Stimulated activated CD4-positive, alpha-beta T cell treated with anti-CD3 and anti-CD28 coated beads, TNF-alpha, amount 100 ng/mL, for 1 hour (primary cell): Measurements from ENCODE around the gene GPX5.

Experiments used
- DNase-seq, 3 donors: peaks; one replicate each; pipeline ENCODE4 v3.0.0-alpha.2; 2020; ENCODE audit warnings: low read depth in 3 of 3, low spot score in 1 of 3

GPX5 gene

DNA sequence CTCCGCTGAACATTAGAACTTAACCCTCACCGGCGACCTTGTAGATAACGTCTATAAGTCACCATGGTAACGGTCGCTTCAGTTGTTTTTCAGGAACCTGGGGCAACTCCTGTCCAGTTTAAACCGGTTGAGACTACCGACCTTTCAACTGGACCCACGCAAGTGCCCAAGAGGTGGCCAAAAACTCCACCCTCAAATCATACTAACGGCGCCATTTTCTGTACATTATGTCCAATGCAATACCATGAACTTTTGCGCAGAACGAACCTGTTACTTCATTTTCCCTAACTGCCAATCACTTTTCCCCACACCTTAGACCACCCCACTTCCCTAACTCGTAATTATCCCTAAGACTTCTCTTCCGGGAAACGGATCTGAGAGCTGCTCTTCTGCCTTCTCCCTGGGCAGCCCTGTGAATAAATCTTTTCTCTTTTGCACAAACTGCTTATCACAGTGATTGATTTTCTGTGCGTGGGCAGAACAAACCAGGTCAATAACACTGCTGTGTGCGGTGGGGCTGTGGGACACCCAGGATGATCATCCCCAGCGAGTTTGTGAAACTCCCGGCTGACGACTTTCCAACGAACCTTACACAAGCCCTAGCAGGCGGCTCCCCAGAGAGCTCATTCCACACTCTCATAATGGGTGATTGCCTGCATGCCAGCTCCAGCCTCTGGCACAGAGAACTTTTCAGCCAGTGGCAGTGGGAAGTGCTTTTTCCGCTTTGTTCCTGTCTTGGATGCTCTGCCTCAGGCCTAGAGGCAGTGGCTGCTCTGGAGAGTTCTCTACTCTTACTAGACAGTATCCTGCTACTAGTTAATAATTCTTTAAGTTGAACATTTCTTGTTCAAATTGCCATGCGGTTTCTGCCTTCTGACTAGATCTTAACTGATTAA lies 28.6 kb downstream of the GPX5 start:
- DNase-seq, result no peak

DNA sequence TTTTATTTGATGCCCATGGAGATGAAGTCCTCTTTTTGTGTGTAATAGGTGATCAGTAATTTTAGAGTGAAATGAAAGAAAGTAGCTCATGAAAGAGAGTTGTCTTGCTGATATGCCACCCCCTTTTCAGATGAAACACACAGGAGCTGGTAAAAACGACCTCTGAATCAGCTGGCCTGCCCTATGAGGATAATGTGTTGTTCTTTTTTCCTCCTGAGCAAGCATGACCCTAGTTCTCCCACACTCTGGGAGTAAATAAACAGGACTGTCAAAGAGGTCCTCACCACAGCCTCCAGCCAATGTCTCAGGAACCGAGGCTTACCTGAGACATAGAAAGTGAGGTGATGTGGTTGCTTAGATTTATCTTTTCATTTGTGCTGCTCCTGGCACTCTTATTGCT lies 29.5 kb downstream of the GPX5 start:
- no peak for DNase-seq

DNA sequence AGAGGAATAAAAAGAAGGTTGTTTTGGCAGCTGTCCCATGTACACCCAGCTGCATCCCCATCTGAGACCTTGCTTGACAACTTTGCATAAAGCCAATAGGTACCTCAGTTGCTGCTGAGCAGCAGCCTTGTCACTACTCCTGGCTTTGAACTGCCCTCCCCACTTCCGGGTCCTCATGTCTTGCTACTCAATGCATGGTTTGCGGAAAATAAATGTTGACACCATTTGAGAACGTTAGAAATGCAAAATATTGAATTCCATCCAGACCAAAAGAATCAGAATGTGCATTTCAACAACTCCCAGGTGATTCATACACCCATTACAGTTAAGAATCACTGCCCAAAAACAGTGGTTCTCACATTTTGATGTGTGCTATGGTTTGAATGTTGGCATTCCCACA lies 32.9 kb downstream of the GPX5 start:
- DNase-seq, result no peak

DNA sequence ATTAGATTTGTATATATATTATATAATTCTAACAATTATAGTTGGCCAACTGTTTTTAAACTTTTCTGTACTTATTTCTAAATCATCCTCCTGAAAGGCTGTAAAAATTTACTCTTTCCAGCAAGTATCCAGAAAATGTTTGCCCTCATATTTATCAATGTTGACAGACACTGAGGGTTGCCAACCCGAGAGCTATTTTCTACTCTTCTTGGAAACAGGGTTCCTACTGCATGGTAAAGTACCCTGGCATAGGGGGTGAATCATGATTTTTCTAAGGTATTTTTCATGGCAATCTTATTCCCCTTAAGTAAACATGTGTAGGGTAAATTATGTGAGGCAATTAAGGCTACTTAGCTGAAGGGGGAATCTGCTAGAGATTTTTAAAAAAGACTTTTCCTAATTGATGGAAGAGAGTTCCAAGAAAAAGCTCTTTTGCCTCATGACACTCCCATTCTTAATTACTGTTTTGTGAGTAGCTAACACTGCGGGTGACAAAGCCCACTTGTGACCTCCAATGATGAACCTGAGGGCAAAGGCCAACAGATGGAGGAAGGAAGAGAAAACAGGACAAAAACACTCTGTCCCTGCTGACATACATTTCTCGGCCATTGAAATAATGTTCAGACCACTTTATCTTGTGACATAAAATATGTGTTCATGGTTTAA lies 37.9 kb downstream of the GPX5 start:
- no peak for DNase-seq

DNA sequence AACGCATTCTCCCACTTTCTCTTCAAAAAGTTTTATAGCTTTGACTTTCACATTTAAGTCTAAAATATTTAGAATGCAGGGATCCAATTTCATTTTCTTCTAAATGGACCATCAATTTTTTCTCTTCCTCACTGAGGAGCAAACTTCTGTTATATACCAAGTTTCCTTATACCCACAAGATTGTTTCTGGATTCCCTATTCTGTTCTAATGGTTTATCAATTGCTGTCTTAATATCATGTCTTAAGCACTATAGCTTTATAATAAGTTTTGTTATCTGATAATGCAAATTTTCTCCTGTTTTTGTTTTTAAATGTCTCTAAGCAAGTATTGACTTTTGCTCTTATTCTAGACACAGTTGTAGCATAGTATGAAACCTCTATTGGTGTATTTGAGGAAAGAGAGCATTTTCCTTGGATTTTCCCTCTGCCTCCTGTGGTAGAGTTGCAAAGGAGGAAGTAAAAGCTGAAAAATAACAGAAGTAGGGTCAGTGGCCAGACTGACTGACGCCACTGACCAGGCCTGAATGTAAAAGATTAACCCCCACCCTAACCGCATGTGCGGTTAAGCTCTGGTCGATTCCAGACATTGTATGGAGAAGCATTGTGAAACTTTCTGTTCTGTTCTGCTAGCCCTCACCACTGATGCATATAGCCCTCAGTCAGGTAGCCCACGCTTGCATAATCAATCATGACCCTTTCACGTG lies 40.3 kb downstream of the GPX5 start:
- DNase-seq, result no peak

DNA sequence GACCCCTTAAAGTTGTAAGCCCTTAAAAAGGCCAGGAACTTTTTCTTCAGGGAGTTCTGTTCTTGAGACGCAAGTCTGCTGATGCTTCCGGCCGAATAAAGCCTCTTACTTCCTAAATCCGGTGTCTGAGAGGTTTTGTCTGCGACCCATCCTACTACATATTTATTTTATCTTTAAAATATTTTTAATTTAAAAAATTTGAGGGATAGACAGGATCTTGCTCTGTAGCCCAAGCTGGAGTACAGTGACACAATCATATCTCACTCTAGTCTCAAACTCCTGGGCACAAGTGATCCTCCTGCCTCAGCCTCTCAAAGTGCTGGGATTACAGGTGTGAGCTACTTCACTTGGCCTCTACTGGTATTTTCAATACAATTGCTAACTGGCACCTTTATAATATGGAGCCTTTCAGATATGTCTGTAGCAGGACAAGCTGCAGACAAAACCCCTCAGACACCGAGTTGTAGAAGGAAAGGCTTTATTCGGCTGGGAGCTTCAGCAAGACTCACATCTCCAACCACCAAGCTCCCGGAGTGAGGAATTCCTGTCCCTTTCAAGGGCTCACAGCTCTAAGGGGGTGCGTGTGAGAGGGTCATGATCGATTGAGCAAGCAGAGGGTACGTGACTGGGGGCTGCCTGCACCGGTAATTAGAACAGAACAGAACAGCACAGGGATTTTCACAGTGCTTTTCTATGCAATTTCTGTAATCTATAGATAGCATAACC lies 41.0 kb downstream of the GPX5 start:
- no peak for DNase-seq

DNA sequence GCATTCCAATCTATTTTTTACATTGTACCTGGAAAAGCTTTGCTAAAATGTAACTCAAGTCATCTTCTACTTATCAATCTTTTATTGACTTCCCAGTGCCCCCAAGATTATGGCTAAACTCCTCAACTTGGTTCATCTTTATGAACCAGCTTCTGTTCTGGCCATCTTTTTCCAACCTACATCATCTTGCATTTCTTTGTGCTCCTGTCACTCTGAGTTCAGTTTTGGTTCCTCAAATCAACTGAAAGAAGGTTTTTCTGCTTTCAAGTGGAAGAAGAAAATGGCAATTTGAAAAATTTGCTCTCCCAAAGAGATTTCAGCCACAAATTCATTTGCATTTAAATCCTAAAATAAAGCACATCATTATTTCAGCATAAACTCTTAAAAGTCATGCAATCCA lies 41.8 kb downstream of the GPX5 start:
- DNase-seq, result no peak

DNA sequence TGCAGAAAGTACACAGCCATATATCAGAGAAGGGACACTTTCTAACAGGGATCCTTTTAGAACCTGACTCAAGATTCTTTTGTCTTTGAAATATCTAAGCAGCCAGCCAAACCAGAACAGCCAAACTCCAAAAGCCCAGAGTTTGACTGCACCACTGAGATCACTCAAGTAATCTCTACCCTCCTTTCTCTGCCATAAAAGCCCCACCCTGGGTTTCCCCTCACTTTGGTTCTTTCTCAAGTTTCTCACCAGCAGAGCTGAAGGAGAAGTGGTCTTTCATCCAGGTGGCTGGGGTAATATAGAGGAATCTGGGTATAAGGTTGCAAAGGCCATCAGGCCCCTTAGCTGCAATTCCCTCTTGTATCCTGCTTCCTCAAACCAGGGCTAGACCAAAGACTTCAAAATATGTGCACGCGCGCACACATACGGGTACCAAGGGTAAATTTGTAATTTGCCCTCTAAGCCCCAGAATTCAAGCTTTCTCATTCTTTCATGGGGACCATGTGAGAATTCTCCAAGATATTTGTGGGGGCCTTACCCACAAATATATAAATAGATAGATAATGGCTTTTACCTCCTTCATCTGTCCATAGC lies 42.9 kb downstream of the GPX5 start:
- DNase-seq, result no peak

DNA sequence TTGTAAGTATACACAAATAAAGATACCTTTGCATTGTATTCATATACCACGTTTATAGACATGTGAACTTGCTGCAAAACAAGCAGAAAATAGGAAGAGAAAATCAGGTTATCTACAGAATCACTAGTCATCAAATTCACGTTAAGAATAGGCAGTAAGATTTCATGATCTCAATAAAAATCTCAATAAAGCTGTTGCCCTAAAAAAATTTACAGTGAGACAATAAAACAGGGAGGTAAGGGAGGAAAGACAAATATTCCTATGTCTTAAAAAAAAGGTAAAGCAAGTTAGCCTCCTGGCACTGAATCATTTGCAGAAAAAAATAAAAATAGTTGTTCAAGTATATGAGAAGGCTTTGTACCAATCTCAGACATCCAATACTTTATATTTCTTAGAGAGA lies 44.1 kb downstream of the GPX5 start:
- no peak for DNase-seq

DNA sequence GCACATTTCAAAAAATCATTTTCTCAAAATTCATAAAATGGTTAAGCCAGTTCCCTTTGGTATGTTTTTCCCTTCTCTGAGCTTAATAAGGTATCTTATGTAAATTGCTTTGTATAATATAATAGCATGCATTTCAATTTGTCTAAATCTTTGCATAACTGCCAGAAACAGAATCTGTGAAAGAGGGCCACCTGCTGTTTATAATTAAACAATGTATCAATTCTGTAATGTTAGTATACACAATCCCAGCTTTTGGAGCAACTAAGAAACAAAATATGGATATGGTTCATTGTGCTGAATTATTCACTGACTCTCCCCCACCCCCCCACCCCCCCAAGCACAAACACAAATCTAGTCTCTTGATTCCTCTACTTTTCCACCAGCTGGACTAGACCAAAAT lies 54.8 kb downstream of the GPX5 start:
- no peak for DNase-seq

DNA sequence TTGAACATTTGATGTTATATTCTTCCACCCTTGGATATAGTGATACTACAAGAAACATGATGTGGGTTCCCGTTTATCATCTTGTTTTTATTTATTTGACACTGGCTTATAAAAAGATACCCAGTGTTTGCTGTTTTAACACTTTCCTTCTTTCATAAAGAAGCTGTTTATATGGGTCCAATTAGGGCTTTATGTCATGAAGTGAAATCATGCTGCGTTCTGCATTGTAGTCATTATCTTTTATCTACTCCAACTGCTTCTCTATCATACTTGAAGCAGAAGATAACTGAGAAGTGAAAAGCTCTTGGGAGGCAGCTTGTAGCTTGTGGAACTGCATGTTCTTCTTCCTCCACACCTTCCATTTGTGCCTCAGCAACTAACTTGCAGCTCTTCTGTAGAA lies 57.8 kb downstream of the GPX5 start:
- no peak for DNase-seq
